K562 (cell line): ENCODE data around the gene FMO3. TPM values are rescaled to one million over a fixed set of nuclear protein-coding genes. Genes with fewer than 3 reads are reported as not detected.

Source experiments
- ATAC-seq: fragments of 200-7000 bp; cut with Tn5 transposase; 3 replicates; pipeline ENCODE4 v1.9.1; 2020; ENCODE audit warnings: moderate library complexity
- BruUV-seq: library from RNA; stranded (reverse); fragments of 400-500 nt; replicated peaks from 2 replicates; lab custom pipeline; 2021; lab: Mats Ljungman, UMichigan
- CTCF ChIA-PET: fragments of 300-600 bp; formaldehyde crosslinking; extraction: SDS; loops from one replicate; lab custom pipeline; 2021; ENCODE audit warnings: low intra/inter-chr PET ratio; lab: Yijun Ruan, JAX
- POLR2A ChIA-PET: fragments of 300-600, 350-650 bp; sonication (Branson Sonifier 250); formaldehyde crosslinking; extraction: SDS; loops from one replicate; lab custom pipeline; 2021; ENCODE audit warnings: antibody characterized with exemption, inconsistent platforms; lab: Yijun Ruan, JAX
- DNase-seq, 4 experiments: peaks; one replicate each; pipeline versions ENCODE4 v3.0.0 to v3.0.0-alpha.2; 2011 to 2018; ENCODE audit warnings: low spot score in 3 of 4, mixed read lengths in 3 of 4; ENCODE audit errors: extremely low read depth in 1 of 4
- FAIRE-seq: peaks from 2 replicates; lab custom pipeline; 2011; peaks lifted over from hg19 to GRCh38; lab: Jason Lieb, UNC
- H2AFZ ChIP-seq: 2 replicates; pipeline ENCODE4 v1.6.0; 2011; ENCODE audit warnings: low read depth, low read length, control low read depth, inconsistent platforms
- H3K27ac ChIP-seq: fragments of 200-600 bp; 3 replicates; pipeline ENCODE4 v1.8.0; 2011; ENCODE audit warnings: low read depth, mild to moderate bottlenecking, control low read depth, inconsistent platforms, low read length, moderate library complexity, mixed read lengths; ENCODE audit errors: extremely low read depth
- H3K27me3 ChIP-seq, 2 experiments: fragments of 300-600 bp in 1 of 2; 2 replicates in 1 of 2; 3 replicates in 1 of 2; pipeline versions ENCODE4 v1.6.0 to v1.8.0; 2011; ENCODE audit warnings: inconsistent platforms in 2 of 2, low read length in 2 of 2, mild to moderate bottlenecking in 1 of 2, mixed read lengths in 1 of 2, moderate library complexity in 1 of 2; ENCODE audit not compliant: control insufficient read depth in 2 of 2, insufficient read depth in 2 of 2
- H3K36me3 ChIP-seq: fragments of 300-600 bp; 3 replicates; pipeline ENCODE4 v1.8.0; 2011; ENCODE audit warnings: mild to moderate bottlenecking, low read length, inconsistent platforms; ENCODE audit not compliant: control insufficient read depth, insufficient read depth
- H3K4me1 ChIP-seq, 2 experiments: fragments of 200-600 bp in 1 of 2; replicated peaks in 1 of 2; 2 replicates in 1 of 2; 3 replicates in 1 of 2; pipeline versions ENCODE4 v1.5.1 to v1.8.0; 2011; ENCODE audit warnings: inconsistent platforms in 2 of 2, low read length in 2 of 2, mild to moderate bottlenecking in 1 of 2, mixed read lengths in 1 of 2, moderate library complexity in 1 of 2; ENCODE audit not compliant: control insufficient read depth in 2 of 2, insufficient read depth in 2 of 2
- H3K4me2 ChIP-seq: 2 replicates; pipeline ENCODE4 v1.6.1; 2011; ENCODE audit warnings: low read length, control low read depth, inconsistent platforms, mixed read lengths; ENCODE audit not compliant: insufficient read depth
- H3K4me3 ChIP-seq: fragments of 200-600 bp; sonication (generic), shearing (Covaris generic); 2 replicates; pipeline ENCODE4 v1.5.1; 2016; ENCODE audit warnings: control low read depth, inconsistent platforms
- H3K79me2 ChIP-seq: fragments of 200-600 bp; 3 replicates; pipeline ENCODE4 v1.8.0; 2011; ENCODE audit warnings: low read length, inconsistent platforms; ENCODE audit not compliant: control insufficient read depth, insufficient read depth
- H3K9ac ChIP-seq, 2 experiments: 2 replicates each; pipeline versions ENCODE4 v1.6.0 to v1.6.1; 2011; ENCODE audit warnings: low read depth in 2 of 2, low read length in 2 of 2, control low read depth in 1 of 2, inconsistent platforms in 1 of 2, mild to moderate bottlenecking in 1 of 2, mixed read lengths in 1 of 2; ENCODE audit not compliant: insufficient read depth in 1 of 2
- H3K9me1 ChIP-seq: one replicate; pipeline ENCODE4 v1.6.0; 2011; ENCODE audit warnings: inconsistent platforms, mild to moderate bottlenecking, low read length, moderate library complexity; ENCODE audit not compliant: control insufficient read depth, insufficient read depth
- H3K9me3 ChIP-seq: replicated peaks from 2 replicates; pipeline ENCODE4 v1.5.1; 2011; ENCODE audit warnings: low read depth, low read length, inconsistent platforms; ENCODE audit not compliant: control insufficient read depth, insufficient read depth
- H4K20me1 ChIP-seq: replicated peaks from 2 replicates; pipeline ENCODE4 v1.6.1; 2011; ENCODE audit warnings: low read length, inconsistent platforms, mixed read lengths; ENCODE audit not compliant: control insufficient read depth, insufficient read depth
- BHLHE40 ChIP-seq: IDR thresholded peaks from 2 replicates; pipeline ENCODE4 v1.6.1; 2011; ENCODE audit warnings: low read length, improper control_type of control experiment
- DMBX1 ChIP-seq: fragments of 250-450 bp; sonication (Bioruptor Pico); IDR thresholded peaks from 2 replicates; pipeline ENCODE4 v1.8.0; 2022; ENCODE audit warnings: inconsistent platforms, mild to moderate bottlenecking, moderate library complexity, borderline replicate concordance
- ESRRA ChIP-seq: fragments of 450-650 bp; IDR thresholded peaks from 2 replicates; pipeline ENCODE4 v1.6.1; 2014; ENCODE audit warnings: low read depth, mild to moderate bottlenecking, moderate library complexity, borderline replicate concordance
- FIP1L1 ChIP-seq: fragments of 200-400 bp; formaldehyde crosslinking; IDR thresholded peaks from 2 replicates; pipeline ENCODE4 v1.6.1; 2018; ENCODE audit warnings: mild to moderate bottlenecking, low read depth, low read length; ENCODE audit not compliant: poor library complexity, severe bottlenecking
- IRF2 ChIP-seq: sonication (generic); formaldehyde crosslinking; IDR thresholded peaks from 2 replicates; pipeline ENCODE4 v1.8.1; 2022; ENCODE audit warnings: mild to moderate bottlenecking, missing genetic modification reagents
- KDM1A ChIP-seq, 2 experiments: fragments of 450-650 bp; IDR thresholded peaks; 2 replicates each; pipeline ENCODE4 v1.6.1; 2016; ENCODE audit warnings: mild to moderate bottlenecking in 2 of 2
- MBD1 ChIP-seq: fragments of 250-450 bp; sonication (Bioruptor Pico); IDR thresholded peaks from 2 replicates; pipeline ENCODE4 v1.8.0; 2022; ENCODE audit warnings: inconsistent platforms
- RNF2 ChIP-seq: sonication (generic); IDR thresholded peaks from 2 replicates; pipeline ENCODE4 v1.6.1; 2016
- ZKSCAN3 ChIP-seq: fragments of 250-450 bp; sonication (Bioruptor Pico); IDR thresholded peaks from 2 replicates; pipeline ENCODE4 v1.4.0; 2020
- ZNF551 ChIP-seq: fragments of 250-450 bp; sonication (Bioruptor Pico); IDR thresholded peaks from 2 replicates; pipeline ENCODE4 v1.5.0; 2021; ENCODE audit warnings: mild to moderate bottlenecking, moderate library complexity
- WGBS: fragments of 100-300 bp; shearing (Covaris generic); methylation state at CpG from one replicate; pipeline ENCODE4 v1.1.6; 2016; ENCODE audit warnings: low coverage, mixed read lengths; ENCODE audit not compliant: insufficient coverage; ENCODE audit errors: missing lambda C conversion rate; 5-methylcytosine and 5-hydroxymethylcytosine counted together
- in situ Hi-C: fragments of 300-500 bp; cut with MboI; formaldehyde crosslinking; loops from 4 replicates; pipeline ENCODE4 v1.15.0; 2018; ENCODE audit warnings: inconsistent platforms, mixed read lengths
- intact Hi-C: fragments of 100-400 bp; cut with micrococcal nuclease; formaldehyde crosslinking; loops from 2 replicates; pipeline ENCODE4 v1.14.2; 2022
- polyA plus RNA-seq, 8 experiments: library from polyadenylated mRNA; depleted of rRNA in 4 of 8; stranded (reverse) in 5 of 8; unstranded in 3 of 8; fragments of >200 nt; fragmentation: Nextera tagmentation in 2 of 8; fragmentation: Illumina TruSeq in 1 of 8; extraction: Ambion mirVana in 2 of 8; extraction: Trizol in 1 of 8; gene quantifications; 2 replicates each; pipeline versions ENCODE4 v1.2.1 to v1.2.3, GENCODE V29; 2011 to 2014; ENCODE audit warnings: inconsistent platforms in 1 of 8, missing spikeins in 1 of 8
- total RNA-seq, 7 experiments: library from RNA; depleted of rRNA in 6 of 7; stranded (reverse); fragments of >200 nt in 6 of 7; fragmentation: Illumina TruSeq in 2 of 7; extraction: Trizol in 2 of 7; gene quantifications; 2 replicates each; pipeline versions ENCODE4 v1.2.1 to v1.2.3, GENCODE V29; 2011 to 2021; ENCODE audit warnings: low replicate concordance in 1 of 7

The FMO3 gene
- total and polyA plus RNA-seq, 9 of the 15 experiments (the other 6 are each of a cell fraction or from before 2014, with no cell fraction given), result not detected

DNA sequence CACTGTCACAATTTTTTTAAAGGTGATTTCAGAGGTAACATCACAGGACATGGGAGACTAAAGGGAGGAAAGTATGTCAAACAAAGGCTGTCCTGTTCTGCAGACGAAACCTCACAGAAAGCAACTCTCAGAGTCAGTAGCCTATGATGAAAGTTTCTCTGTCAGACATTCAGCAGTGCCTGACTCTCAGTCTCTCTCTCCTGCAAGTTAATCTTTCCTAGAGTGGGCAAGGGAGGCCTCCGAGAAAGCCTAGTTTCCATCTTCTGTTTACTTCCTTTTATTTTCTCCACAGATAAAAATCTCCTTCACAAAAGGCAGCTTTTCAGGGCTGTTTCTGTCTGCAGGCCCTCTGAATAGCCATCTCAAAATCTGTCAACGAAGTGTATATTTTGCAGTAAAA lies 69.5 kb downstream of the FMO3 start (continued):
- TF ChIP-seq FIP1L1, result no peak

GRCh38 chr1:171160639-171161354 lies 70.1 kb downstream of the FMO3 start:
- TF ChIP-seq DMBX1 (CRISPR knock-in tag) (no peak), RNF2 (no peak)
- H3K4me1 ChIP-seq, result no peaks in the 10 kb centered on the region
- ATAC-seq (no peak), FAIRE-seq (no peak), DNase-seq (no peak)
- H3K27ac ChIP-seq, result no peak overlapping the region
- no peaks in the 10 kb centered on the region for H3K9me1 ChIP-seq
- intact Hi-C loops (no loop called here), in situ Hi-C loops (no loop called here)
- WGBS, result 0% methylated on average over 4 of the region's 4 CpGs
- no TSS peak for BruUV-seq
- H3K4me3 ChIP-seq, result no peak overlapping the region
- H3K27me3 ChIP-seq, result no peaks in the 10 kb centered on the region
- H3K9ac ChIP-seq, result no peak overlapping the region
- H4K20me1 ChIP-seq, result no peaks in the 10 kb centered on the region
- H3K4me2 ChIP-seq, result no peak overlapping the region
- no peak overlapping the region for H2AFZ ChIP-seq
- no peaks in the 10 kb centered on the region; the same call in 1 of the 2 replicates for H3K9me3 ChIP-seq
- H3K79me2 ChIP-seq, result no peaks in the 10 kb centered on the region
- POLR2A ChIA-PET, result no interaction called here
- CTCF ChIA-PET, result no interaction called here
- H3K36me3 ChIP-seq, result no peaks in the 10 kb centered on the region

GRCh38 chr1:171161431-171161830 lies 70.7 kb downstream of the FMO3 start:
- POLR2A ChIA-PET, result no interaction called here
- Histone ChIP-seq H3K36me3 (no peaks in the 10 kb centered on the region), H4K20me1 (no peaks in the 10 kb centered on the region), H3K4me3 (no peak overlapping the region), H3K27me3 (no peaks in the 10 kb centered on the region), H3K9me1 (no peaks in the 10 kb centered on the region), H3K4me1 (no peaks in the 10 kb centered on the region), H3K4me2 (no peak overlapping the region), H3K9ac (no peak overlapping the region), H3K79me2 (no peaks in the 10 kb centered on the region), H3K9me3 (no peaks in the 10 kb centered on the region; the same call in 1 of the 2 replicates), H3K27ac (no peak overlapping the region), H2AFZ (no peak overlapping the region)
- BruUV-seq, result no TSS peak
- CTCF ChIA-PET, result no interaction called here
- ATAC-seq (no peak), FAIRE-seq (no peak), DNase-seq (no peak)
- in situ Hi-C loops (no loop called here), intact Hi-C loops (no loop called here)
- TF ChIP-seq KDM1A (IDR thresholded peaks at IDR 0.05) (no peak), BHLHE40 (no peak), ESRRA (no peak), ZNF551 (CRISPR knock-in tag) (no peak), ZKSCAN3 (no peak), IRF2 (CRISPR knock-in tag) (no peak), MBD1 (no peak)
